ENCODE results near the gene TMEM143. TPM values are rescaled to one million over a fixed set of nuclear protein-coding genes. Genes with fewer than 3 reads are reported as not detected.

Gene TMEM143
- total RNA-seq, 1 experiment from 2014 or later: 6.6 TPM

DNA sequence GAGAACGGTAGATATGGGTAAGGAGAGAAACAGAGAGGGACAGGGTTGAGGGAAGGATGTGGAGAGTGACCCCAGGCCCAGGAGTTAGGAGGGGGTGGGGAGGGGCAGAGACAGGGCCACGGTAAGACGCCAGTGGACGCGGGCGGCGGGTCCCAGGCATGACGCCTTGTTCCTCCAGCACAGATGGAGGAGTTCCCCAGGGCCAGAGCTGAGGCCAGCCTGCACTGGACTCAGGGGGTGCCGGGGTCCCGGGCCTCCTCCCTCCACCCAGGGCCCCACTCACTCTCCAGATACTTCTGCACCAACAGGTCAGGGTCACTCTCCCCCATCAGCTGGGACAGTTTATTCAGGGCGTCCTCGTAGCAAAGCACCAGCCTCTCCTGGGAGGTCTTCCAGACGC lies 60.4 kb downstream of the TMEM143 start:
- Histone ChIP-seq H3K36me3 (ENCODE audit: control insufficient read depth, insufficient read depth, low read length) (no peaks in the 10 kb centered on the region), H3K27me3 (ENCODE audit: control insufficient read depth, insufficient read depth, low read length) (no peaks in the 10 kb centered on the region), H3K4me3 (ENCODE audit: low read depth in 2 of 2, low read length in 2 of 2) (no peak overlapping the region), H3K4me1 (ENCODE audit: control insufficient read depth, insufficient read depth, low read length) (no peaks in the 10 kb centered on the region), H3K9me3 (ENCODE audit: control insufficient read depth, insufficient read depth, low read depth, low read length) (no peaks in the 10 kb centered on the region), H3K27ac (ENCODE audit: low read length) (no peak overlapping the region)
- intact Hi-C loops (cut with micrococcal nuclease; ENCODE audit: unreplicated experiment): no loop called here
- TF ChIP-seq SIN3A (IDR thresholded peaks at IDR 0.05; ENCODE audit: borderline replicate concordance, insufficient read depth, low read depth, low read length): no peak
- no peak for TF ChIP-seq TCF7L2 (IDR thresholded peaks at IDR 0.05; ENCODE audit: low read depth, low read length)
- TF ChIP-seq REST (IDR thresholded peaks at IDR 0.05; ENCODE audit: insufficient read depth in 1 of 2, low read depth in 2 of 2, low read length in 1 of 2): no peak
- no peak for TF ChIP-seq POLR2AphosphoS5 (IDR thresholded peaks at IDR 0.05; ENCODE audit: low read depth, low read length)
- TF ChIP-seq, protein P1, sequence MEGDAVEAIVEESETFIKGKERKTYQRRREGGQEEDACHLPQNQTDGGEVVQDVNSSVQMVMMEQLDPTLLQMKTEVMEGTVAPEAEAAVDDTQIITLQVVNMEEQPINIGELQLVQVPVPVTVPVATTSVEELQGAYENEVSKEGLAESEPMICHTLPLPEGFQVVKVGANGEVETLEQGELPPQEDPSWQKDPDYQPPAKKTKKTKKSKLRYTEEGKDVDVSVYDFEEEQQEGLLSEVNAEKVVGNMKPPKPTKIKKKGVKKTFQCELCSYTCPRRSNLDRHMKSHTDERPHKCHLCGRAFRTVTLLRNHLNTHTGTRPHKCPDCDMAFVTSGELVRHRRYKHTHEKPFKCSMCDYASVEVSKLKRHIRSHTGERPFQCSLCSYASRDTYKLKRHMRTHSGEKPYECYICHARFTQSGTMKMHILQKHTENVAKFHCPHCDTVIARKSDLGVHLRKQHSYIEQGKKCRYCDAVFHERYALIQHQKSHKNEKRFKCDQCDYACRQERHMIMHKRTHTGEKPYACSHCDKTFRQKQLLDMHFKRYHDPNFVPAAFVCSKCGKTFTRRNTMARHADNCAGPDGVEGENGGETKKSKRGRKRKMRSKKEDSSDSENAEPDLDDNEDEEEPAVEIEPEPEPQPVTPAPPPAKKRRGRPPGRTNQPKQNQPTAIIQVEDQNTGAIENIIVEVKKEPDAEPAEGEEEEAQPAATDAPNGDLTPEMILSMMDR (IDR thresholded peaks at IDR 0.05): no peak
- no peak for ATAC-seq
- POLR2A ChIA-PET: no interaction called here
- DNase-seq (ENCODE audit: low read depth, low spot score): no peak
- CTCF ChIA-PET: no interaction called here
- in situ Hi-C loops (cut with HindIII; ENCODE audit: low pct_unique_long_range_greater_than_20kb, low sequenced_read_pairs): no loop called here
- no TSS peak for BruUV-seq (replicated peaks)

GRCh38 chr19:48302600-48302959 lies 61.2 kb downstream of the TMEM143 start:
- in situ Hi-C loops (cut with HindIII; ENCODE audit: low pct_unique_long_range_greater_than_20kb, low sequenced_read_pairs) (no loop called here), intact Hi-C loops (cut with micrococcal nuclease; ENCODE audit: unreplicated experiment) (no loop called here)
- Histone ChIP-seq H3K27me3 (ENCODE audit: control insufficient read depth, insufficient read depth, low read length) (no peaks in the 10 kb centered on the region), H3K9me3 (ENCODE audit: control insufficient read depth, insufficient read depth, low read depth, low read length) (no peaks in the 10 kb centered on the region), H3K27ac (ENCODE audit: low read length) (no peak overlapping the region), H3K4me1 (ENCODE audit: control insufficient read depth, insufficient read depth, low read length) (no peaks in the 10 kb centered on the region), H3K36me3 (ENCODE audit: control insufficient read depth, insufficient read depth, low read length) (no peaks in the 10 kb centered on the region), H3K4me3 (ENCODE audit: low read depth in 2 of 2, low read length in 2 of 2) (no peak overlapping the region)
- TF ChIP-seq, protein P1 (IDR thresholded peaks at IDR 0.05): no peak
- no peak for TF ChIP-seq TCF7L2 (IDR thresholded peaks at IDR 0.05; ENCODE audit: low read depth, low read length)
- TF ChIP-seq SIN3A (IDR thresholded peaks at IDR 0.05; ENCODE audit: borderline replicate concordance, insufficient read depth, low read depth, low read length): no peak
- TF ChIP-seq REST (IDR thresholded peaks at IDR 0.05; ENCODE audit: insufficient read depth in 1 of 2, low read depth in 2 of 2, low read length in 1 of 2): no peak
- no peak for TF ChIP-seq POLR2AphosphoS5 (IDR thresholded peaks at IDR 0.05; ENCODE audit: low read depth, low read length)
- DNase-seq (ENCODE audit: low read depth, low spot score) (no peak), ATAC-seq (no peak)
- POLR2A ChIA-PET: no interaction called here
- BruUV-seq (replicated peaks): no TSS peak
- CTCF ChIA-PET: no interaction called here
